Non-pigmented ciliary epithelial cell (primary cell): Measurements from ENCODE around the gene SPRN.
"Not testable (repeated sequence)": the region's sequence is repeated elsewhere in the genome, so short reads cannot be mapped to it uniquely, and the experiment has no call there.

Experiments
- DNase-seq: peaks from one replicate; pipeline ENCODE4 v3.0.0-alpha.2; 2010; ENCODE audit warnings: low read depth

SPRN gene

DNA sequence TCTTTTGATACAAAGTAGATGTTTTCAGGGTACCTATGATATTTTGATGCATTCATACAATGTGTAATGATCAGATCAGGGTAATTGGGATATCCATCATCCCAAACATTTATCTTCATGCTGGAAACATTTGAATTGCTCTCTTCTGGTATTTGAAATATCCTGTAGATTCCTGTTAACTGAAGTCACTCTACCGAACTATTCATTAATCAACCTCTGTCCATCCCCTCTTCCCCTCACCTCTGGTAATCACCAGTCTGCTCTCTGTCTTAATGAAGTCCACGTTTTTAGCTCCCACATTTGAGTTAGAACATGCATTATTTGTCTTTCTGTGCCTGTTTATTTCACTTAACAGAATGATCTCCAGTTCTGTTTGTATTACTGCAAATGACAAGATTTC, 19.2 kb downstream of the SPRN start:
- no peak for DNase-seq

DNA sequence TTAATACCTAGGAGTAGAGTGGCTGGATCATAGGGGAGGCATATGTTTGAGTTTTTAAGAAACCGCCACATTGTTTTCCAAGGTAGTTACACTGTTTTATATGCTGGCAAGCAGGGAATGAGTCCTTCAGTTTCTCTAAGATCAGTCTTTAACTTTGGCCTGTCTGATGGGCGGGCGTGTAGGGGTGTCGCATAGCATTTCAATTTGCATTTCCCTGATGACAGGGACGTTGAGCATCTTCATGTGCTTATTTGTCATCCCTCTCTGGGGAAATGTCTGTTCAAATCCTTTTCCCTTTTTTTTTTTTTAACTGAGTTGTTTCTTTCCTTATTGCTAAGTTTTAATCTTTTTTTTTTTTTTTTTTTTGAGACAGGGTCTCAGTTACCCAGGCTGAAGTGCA, 20.6 kb downstream of the SPRN start:
- no peak for DNase-seq

DNA sequence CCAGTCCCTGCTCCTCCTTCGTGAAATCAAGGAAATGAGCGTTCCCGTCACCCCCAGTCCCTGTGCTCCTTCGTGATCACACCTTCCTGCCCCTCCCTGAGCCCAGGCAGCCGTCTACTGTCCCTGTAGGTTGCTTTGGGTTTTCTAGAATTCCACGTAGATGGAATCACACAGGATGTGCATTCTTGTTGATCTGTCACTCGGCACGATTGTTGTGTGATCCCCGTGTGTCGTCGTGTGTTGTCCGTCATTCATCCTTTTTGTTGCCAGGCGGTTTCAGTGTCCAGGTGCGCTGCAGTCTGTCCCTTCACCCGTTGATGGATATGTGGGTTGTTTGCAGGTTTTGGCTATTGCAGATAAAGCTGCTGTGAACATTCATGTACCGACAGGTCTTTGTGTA, 21.1 kb downstream of the SPRN start:
- DNase-seq: no peak

DNA sequence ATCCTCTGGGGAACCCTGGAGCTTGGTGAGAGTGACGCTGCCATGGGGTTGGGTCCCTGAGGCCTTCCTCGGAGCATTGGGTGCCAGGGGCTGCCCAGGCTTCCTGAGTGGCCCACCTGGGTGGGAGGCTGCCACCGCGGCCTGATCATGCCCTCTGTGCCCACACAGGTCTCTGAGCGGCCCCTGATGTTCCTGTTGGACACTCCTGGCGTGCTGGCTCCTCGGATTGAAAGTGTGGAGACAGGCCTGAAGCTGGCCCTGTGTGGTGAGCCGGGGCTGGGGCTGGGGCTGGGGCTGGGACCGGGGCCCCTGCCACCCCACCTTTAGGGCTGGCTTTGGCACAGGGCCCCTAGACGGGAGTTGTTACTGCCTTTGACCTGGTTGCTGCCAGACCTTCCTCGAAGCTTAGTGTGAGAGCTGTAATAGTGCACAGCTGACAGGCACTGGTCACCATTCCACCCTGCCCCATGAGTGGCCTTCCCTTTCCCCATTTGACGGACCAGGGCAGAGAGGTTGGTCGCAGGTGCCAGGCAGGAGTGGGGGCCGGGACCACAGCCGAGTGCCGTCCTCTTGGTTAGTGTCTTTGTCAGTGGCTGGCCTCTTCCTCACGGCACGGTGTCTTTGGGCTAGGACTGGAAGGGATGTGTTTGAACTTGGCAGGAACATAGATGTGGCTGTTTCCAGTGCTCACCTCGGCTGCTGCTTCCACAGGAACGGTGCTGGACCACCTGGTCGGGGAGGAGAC, 22.3 kb downstream of the SPRN start:
- DNase-seq: no peak

DNA sequence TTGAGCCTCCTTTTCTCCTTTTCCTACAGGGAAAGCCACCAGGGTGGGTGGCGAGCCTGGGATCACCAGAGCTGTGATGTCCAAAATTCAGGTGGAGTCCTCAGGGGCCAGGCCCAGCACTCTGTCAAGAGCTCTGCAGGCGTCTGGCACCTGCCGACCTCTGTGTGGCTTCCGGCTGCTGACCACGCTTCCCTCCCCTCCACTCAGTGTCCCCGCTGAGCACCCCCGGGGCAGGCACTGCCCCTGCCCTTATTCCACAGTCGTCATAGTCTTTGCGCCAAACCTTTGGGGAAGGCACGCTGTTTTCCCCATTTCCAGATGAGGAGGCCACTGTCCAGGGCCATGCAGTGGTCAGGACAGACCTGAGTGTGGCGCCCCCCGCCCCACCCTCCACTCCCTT, 22.9 kb downstream of the SPRN start:
- no peak for DNase-seq

DNA sequence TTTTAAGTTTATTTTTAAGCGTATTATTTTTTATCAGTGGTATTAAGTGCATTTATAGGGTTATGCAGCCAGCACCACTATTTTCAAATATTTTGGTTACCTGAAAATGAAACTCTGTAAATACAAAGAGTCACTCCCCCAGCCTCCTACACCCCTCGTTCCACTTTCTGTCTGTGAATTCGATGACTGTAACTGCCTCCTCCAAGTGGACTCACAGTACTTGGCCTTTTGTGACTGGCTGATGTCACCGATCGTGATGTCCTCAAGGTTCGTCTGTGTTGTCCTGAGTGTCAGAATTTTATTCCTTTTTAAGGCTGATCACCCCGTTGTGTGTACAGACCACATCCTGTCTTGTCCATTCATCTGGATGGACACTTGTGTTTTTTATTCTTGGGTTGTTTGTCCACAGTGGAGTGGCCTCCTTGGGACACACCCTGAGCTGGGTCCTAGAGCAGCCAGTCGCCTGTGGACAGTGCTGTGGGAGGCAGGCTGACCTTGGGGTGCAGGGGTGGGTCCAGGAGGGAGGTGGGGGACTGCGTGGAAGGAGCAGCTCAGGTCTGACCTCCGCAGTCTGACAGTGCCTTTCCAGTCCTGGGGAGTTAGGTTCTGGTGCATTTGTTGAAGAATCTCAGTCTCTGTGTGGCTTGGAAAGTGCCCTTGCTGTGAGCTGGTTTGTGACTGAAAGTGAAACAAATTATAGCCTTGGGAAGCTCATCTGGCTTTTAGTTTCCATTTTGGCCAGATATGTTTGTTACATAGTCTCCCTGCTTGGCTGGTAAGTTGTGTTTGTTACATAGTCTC, 23.6 kb downstream of the SPRN start:
- no peak for DNase-seq

DNA sequence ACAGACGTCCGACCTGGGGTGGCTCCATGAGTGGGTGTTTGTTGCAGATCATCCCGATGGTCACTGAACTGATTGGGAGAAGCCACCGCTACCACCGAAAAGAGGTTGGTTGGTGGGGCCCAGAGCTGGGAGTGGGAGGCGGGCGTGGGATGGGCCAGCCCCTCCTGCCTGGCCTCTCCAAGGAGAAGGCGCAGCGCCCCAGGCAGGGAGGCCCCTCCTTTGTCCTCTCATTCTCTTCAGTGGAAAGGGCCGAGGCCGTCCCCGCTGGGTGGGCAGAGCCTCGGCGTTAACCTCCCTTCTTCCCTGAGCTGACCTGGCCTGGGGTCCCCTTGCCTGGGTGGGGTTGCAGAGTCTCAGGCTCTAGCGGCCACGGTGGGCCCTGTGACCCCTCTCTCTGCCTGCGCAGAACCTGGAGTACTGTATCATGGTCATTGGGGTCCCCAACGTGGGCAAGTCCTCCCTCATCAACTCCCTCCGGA, 25.3 kb downstream of the SPRN start:
- no peak for DNase-seq

DNA sequence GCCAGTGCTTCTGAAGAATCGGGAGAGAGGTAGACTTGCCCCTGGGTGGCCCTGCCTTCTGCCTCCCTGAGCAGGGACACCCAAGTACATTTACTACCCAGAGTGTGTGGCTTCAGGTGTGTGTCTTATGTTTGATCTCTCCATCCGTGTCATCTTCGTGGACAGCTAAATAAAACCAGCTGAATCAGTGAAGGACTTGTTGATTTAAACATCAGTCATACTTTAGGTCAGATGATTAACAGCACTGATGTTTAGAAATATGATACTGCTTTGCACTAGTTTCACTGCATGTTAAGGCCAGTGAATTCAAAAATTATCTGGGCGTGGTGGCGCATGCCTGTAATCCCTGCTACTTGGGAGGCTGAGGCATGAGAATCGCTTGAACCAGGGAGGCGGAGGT, 26.5 kb downstream of the SPRN start:
- DNase-seq: no peak

DNA sequence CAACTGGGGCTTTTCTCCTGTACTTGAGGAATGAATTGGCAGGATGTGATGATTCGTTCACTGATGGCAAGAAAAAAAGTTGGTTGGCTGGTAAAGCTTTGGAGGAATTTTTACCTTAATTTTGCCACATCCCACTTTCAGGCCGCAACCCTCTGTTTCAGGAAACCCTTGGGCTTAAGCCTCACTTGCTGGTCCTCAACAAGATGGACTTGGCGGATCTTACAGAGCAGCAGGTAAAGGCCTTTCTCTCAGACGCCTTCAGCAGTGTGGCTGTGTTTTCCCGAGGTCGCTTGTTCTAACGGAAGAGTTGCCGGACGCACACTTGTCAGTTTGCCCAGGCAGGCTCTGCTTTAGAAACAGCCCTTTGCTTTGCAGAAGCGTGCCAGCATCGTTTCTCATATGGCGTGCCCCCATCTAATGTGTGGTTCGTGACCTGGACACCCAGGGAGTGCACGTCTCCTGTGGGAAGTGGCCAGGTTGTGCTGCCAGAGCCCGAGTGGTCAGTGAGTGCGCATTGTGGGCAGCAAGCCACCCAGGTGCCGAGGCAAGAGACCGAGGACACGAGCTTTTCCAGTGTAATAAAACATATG, 28.3 kb downstream of the SPRN start:
- DNase-seq: no peak

DNA sequence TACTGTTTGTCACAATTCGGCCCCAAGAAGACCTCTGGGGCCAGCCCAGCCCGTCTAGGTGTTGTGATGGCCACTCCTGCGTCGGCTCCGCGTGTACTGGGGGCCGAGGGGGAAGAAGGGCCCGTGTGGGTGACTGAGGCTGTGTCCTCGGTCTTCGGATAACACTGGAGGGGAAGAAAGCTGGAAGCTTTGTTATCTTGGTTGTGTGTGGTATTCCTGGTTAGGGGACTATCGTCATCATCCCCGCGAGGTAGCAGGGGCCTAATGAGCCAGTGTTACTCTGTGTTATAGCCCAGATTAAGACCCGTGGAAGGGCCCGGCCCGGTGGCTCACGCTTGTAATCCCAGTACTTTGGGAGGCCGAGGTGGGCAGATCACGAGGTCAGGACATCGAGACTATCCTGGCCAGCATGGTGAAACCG, 29.6 kb downstream of the SPRN start:
- no peak for DNase-seq

DNA sequence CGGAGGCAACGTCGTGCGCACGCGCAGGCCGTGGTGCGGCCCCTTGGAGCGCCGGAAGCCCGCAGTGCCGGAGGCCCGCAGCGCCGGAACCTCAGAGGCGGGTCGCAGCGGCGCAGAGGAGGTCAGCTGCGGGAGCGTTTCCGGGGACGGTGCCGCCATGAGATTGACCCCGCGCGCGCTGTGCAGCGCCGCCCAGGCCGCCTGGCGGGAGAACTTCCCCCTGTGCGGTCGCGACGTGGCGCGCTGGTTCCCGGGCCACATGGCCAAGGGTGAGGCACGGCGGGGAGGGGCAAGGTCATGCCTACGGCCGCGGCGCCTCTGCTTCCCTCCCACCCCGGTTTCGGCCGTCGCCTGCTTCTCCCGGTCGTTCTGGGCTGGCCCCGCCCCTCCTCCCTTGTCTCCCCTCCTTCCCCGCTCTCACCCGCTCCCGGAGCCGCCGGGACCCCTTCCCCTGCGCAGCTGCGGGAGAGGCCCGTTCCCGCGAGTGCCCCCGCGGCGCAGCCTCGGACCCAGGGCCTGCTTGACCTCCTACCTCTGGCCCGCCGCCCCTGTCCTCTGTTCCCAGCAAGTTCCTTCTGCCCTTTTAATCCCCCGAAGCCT, 30.3 kb downstream of the SPRN start, which contains the start of gene MTG1:
Gene MTG1, plus strand, starts transcription at position 94 of the 600 bp plus-strand sequence. Its CDS starts 64 bp downstream, at position 158.
- DNase-seq: no peak

DNA sequence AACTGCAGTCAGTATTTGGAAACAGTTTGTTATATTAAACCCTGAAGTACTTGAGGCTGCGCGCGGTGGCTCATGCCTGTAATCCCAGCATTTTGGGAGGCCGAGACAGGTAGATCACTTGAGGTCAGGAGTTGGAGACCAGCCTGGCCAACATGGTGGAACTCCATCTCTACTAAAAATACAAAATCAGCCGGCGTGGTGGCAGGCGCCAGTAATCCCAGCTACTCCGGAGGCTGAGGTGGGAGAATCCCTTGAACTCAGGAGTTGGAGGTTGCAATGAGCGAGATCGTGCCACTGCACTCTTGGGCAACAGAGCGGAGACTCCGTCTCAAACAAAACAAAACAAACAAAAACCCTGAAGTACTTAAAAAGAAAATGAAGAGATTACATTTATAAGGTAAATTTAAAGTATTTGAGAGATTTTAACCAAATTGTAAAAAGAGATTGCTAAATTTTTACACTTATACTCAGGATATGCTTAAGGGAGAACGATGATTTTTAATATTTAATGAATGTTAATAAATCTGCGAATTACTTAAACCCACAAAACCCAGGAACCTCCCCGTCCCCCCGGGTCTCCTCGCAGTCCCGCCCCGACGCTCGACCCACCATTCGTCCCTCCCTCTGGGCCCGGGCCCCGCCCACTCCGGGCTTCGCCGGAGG, 30.9 kb downstream of the SPRN start:
- DNase-seq: no peak

DNA sequence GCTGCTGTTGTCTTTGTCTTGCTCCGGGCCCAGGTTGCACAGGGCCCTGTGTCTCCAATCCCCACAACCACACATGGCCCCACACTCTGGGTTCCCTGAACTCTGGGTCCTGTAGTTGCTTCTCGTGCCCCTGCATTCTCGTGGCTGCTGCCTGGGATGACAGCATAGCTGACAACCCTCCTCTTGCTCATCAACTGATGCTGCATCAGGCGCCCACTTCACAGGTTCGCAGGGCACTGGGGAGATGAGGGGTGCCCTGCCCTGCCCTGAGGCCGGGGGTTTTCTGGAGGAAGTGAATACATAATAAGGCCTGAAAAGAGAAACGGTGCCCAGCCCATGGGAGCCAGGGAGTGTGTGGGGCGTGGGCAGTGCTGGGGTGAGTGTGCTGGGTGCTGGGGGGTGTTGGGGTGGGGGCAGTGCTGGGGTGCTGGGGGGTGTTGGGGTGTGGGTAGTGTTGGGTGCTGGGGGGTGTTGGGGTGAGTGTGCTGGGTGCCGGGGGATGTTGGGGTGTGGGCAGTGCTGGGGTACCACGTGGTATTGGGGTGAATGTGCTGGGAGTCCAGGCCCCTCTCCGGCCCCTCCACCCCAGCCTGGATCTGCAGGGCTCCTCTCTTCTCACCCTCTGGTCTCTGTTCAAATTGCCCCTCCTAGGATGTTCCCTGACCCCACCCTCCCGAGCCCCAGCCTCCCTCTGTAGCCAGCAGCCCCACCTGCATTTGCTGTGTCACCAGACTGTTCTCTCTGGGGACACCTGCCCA, 32.5 kb downstream of the SPRN start:
- DNase-seq: no peak

DNA sequence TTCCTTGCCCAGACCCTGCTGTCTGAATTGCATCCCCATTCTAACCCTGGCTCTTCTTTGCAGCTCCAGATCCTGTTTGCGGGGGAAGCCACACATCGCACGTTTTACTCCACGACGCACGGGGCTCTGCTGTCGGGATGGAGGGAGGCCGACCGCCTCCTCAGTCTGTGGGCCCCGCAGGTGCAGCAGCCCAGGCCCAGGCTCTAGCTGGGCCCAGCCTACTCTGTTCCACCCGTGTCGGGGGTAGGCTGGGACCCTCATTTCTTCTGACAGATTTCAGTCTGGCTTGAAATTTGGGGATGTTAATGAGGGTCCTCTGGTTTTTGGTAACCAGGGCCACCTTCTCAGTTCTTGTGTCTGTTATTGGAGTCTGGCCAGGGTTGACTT, 33.2 kb downstream of the SPRN start:
- DNase-seq: no peak

DNA sequence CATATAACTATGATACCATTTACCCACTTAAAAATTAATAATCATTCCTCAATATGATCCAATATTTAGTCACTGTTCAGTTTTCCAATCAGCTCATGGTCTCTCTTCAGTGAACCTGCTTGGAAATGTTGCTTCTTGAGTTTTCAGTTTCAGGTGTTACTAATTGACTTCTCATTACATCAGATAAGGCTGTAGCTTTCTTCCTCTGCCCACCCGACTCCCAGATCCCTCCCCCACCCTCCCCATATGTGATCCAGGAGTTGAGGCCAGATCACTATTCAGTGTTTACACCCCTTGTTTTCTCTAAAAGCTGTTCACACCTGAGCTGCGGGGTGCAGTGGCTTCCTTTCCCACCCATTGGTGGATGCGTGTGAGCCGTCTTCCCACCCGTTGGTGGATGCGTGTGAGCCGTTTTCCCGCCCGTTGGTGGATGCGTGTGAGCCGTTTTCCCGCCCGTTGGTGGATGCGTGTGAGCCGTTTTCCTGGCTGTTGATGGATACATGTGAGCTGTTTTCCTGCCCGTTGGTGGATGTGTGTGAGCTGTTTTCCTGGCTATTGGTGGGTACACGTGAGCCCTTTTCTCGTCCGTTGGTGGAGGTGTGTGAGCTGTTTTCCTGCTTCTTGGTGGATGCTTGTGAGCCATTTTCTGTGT, 33.7 kb downstream of the SPRN start:
- no peak for DNase-seq

DNA sequence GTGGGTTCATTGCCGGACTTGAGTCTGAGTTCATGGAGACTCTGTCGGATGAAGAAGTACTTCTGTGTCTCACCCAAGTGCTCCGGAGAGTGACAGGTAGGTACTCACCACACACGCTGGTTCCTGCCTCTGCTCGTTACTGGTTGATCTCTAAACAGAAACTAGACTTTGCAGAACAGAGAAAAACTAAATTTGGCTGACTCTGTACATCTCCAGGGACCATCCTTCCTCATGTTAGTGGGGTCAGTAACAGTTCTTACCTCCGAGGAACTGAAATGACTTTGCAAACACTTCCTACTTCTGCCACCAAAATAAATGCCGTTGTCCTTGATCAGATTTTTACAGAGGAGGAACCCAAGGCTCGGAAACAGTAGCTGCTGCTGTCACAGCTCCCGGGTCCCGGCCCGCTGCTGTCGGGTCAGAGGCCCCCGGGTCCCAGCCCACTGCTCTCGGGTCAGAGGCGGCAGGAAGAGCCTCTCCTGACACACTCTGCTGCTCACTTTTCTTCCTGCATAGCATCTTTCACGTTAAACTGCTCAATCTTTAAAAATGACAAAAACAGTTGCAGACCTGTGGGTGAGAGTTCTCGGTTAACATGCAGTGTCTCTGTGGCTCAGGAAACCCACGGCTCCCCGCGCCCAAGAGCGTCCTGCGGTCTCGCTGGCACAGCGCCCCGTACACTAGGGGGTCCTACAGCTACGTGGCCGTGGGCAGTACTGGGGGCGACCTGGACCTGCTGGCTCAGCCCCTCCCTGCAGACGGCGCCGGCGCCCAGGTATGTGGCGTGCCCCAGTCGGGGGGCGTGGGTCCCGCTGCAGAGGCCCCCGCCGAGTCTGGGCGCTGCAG, 35.2 kb downstream of the SPRN start:
- DNase-seq: no peak

DNA sequence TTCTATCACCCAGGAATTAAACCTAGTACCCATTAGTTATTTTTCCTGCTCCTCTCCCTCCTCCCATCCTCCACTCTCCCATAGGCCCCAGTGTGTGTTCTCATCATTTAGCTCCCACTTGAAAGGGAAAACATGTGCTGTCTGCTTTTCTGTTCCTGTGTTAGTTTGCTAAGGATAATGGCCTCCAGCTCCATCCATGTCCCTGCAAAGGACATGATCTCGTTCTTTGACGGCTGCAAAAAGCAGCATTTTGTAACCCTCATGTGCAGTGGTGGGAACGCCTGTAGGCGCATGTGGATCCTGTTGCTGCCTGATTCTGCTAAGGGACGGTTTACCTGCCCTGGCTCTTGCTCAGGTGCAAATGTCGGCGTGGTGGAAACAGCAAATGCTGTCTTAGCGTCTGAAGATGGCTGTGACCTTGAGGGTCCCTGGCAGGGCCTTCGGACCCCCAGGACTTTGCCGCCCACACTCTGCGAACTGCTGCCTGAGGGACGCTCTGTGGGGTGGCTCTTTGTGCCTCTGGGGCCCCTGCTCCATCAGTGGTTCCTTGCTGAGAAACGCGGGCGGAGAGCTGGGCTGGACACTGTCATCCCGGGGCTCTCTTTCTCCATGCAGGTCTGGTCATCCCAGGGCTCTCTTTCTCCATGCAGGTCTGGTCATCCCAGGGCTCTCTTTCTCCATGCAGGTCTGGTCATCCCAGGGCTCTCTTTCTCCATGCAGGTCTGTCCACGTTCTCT, 36.0 kb downstream of the SPRN start:
- DNase-seq: no peak

DNA sequence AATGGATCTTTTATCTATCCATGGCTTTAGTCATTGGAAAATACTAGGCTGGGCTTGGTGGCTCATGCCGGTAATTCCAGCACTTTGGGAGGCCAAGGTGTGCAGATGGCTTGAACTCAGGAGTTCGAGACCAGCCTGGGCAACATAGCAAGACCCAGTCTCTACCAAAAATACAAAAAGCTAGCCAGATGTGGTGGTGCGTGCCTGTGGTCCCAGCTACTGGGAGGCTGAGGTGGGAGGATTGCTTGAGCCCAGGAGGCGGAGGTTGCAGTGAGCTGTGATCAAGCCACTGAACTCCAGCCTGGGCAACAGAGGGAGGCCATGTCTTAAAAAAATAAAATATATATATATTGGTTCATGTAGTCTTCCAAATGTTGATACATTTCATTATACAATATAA, 37.5 kb downstream of the SPRN start:
- not testable (repeated sequence) for DNase-seq

DNA sequence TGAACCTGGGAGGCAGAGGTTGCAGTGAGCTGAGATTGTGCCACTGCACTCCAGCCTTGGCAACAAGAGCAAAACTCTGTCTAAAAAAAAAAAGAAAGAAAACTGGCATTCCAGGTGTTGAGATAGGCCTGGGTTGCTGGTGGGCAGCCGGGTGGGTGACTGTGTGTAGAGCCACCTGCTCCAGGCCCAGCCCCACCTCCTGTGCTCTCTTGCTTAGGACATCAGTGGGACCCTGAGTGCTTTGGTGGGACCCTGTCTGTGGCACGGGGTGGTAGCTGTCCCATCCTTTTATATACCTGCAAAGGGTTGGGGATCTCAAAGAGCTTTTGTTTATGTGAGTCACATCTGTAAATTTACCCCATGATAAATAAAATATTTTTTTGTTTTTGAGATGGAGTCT, 39.2 kb downstream of the SPRN start:
- DNase-seq: no peak
